K562 (cell line): Measurements from ENCODE around the gene TTLL11. TPM values are rescaled to one million over a fixed set of nuclear protein-coding genes. Genes with fewer than 3 reads are reported as not detected.

ENCODE experiments used
- ATAC-seq: fragments of 200-7000 bp; cut with Tn5 transposase; 3 replicates; pipeline ENCODE4 v1.9.1; 2020; ENCODE audit warnings: moderate library complexity
- BruUV-seq: library from RNA; stranded (reverse); fragments of 400-500 nt; replicated peaks from 2 replicates; lab custom pipeline; 2021; lab: Mats Ljungman, UMichigan
- CTCF ChIA-PET: fragments of 300-600 bp; formaldehyde crosslinking; extraction: SDS; loops from one replicate; lab custom pipeline; 2021; ENCODE audit warnings: low intra/inter-chr PET ratio; lab: Yijun Ruan, JAX
- POLR2A ChIA-PET: fragments of 300-600, 350-650 bp; sonication (Branson Sonifier 250); formaldehyde crosslinking; extraction: SDS; loops from one replicate; lab custom pipeline; 2021; ENCODE audit warnings: antibody characterized with exemption, inconsistent platforms; lab: Yijun Ruan, JAX
- DNase-seq, 4 experiments: peaks; one replicate each; pipeline versions ENCODE4 v3.0.0 to v3.0.0-alpha.2; 2011 to 2018; ENCODE audit warnings: low spot score in 3 of 4, mixed read lengths in 3 of 4; ENCODE audit errors: extremely low read depth in 1 of 4
- FAIRE-seq: peaks from 2 replicates; lab custom pipeline; 2011; peaks lifted over from hg19 to GRCh38; lab: Jason Lieb, UNC
- H2AFZ ChIP-seq: 2 replicates; pipeline ENCODE4 v1.6.0; 2011; ENCODE audit warnings: low read depth, low read length, control low read depth, inconsistent platforms
- H3K27ac ChIP-seq: fragments of 200-600 bp; 3 replicates; pipeline ENCODE4 v1.8.0; 2011; ENCODE audit warnings: low read depth, mild to moderate bottlenecking, control low read depth, inconsistent platforms, low read length, moderate library complexity, mixed read lengths; ENCODE audit errors: extremely low read depth
- H3K27me3 ChIP-seq, 2 experiments: fragments of 300-600 bp in 1 of 2; 2 replicates in 1 of 2; 3 replicates in 1 of 2; pipeline versions ENCODE4 v1.6.0 to v1.8.0; 2011; ENCODE audit warnings: inconsistent platforms in 2 of 2, low read length in 2 of 2, mild to moderate bottlenecking in 1 of 2, mixed read lengths in 1 of 2, moderate library complexity in 1 of 2; ENCODE audit not compliant: control insufficient read depth in 2 of 2, insufficient read depth in 2 of 2
- H3K36me3 ChIP-seq: fragments of 300-600 bp; 3 replicates; pipeline ENCODE4 v1.8.0; 2011; ENCODE audit warnings: mild to moderate bottlenecking, low read length, inconsistent platforms; ENCODE audit not compliant: control insufficient read depth, insufficient read depth
- H3K4me1 ChIP-seq, 2 experiments: fragments of 200-600 bp in 1 of 2; replicated peaks in 1 of 2; 2 replicates in 1 of 2; 3 replicates in 1 of 2; pipeline versions ENCODE4 v1.5.1 to v1.8.0; 2011; ENCODE audit warnings: inconsistent platforms in 2 of 2, low read length in 2 of 2, mild to moderate bottlenecking in 1 of 2, mixed read lengths in 1 of 2, moderate library complexity in 1 of 2; ENCODE audit not compliant: control insufficient read depth in 2 of 2, insufficient read depth in 2 of 2
- H3K4me2 ChIP-seq: 2 replicates; pipeline ENCODE4 v1.6.1; 2011; ENCODE audit warnings: low read length, control low read depth, inconsistent platforms, mixed read lengths; ENCODE audit not compliant: insufficient read depth
- H3K4me3 ChIP-seq: fragments of 200-600 bp; sonication (generic), shearing (Covaris generic); 2 replicates; pipeline ENCODE4 v1.5.1; 2016; ENCODE audit warnings: control low read depth, inconsistent platforms
- H3K79me2 ChIP-seq: fragments of 200-600 bp; 3 replicates; pipeline ENCODE4 v1.8.0; 2011; ENCODE audit warnings: low read length, inconsistent platforms; ENCODE audit not compliant: control insufficient read depth, insufficient read depth
- H3K9ac ChIP-seq, 2 experiments: 2 replicates each; pipeline versions ENCODE4 v1.6.0 to v1.6.1; 2011; ENCODE audit warnings: low read depth in 2 of 2, low read length in 2 of 2, control low read depth in 1 of 2, inconsistent platforms in 1 of 2, mild to moderate bottlenecking in 1 of 2, mixed read lengths in 1 of 2; ENCODE audit not compliant: insufficient read depth in 1 of 2
- H3K9me1 ChIP-seq: one replicate; pipeline ENCODE4 v1.6.0; 2011; ENCODE audit warnings: inconsistent platforms, mild to moderate bottlenecking, low read length, moderate library complexity; ENCODE audit not compliant: control insufficient read depth, insufficient read depth
- H3K9me3 ChIP-seq: replicated peaks from 2 replicates; pipeline ENCODE4 v1.5.1; 2011; ENCODE audit warnings: low read depth, low read length, inconsistent platforms; ENCODE audit not compliant: control insufficient read depth, insufficient read depth
- H4K20me1 ChIP-seq: replicated peaks from 2 replicates; pipeline ENCODE4 v1.6.1; 2011; ENCODE audit warnings: low read length, inconsistent platforms, mixed read lengths; ENCODE audit not compliant: control insufficient read depth, insufficient read depth
- C11orf30 ChIP-seq: fragments of 450-650 bp; IDR thresholded peaks from 2 replicates; pipeline ENCODE4 v1.6.1; 2016; ENCODE audit warnings: low read depth, mild to moderate bottlenecking
- ETS2 ChIP-seq: IDR thresholded peaks from 2 replicates; pipeline ENCODE4 v1.6.1; 2016; ENCODE audit warnings: borderline replicate concordance, missing genetic modification characterization, mild to moderate bottlenecking, moderate library complexity, missing compliant biosample characterization; ENCODE audit not compliant: poor library complexity, severe bottlenecking
- MCM7 ChIP-seq, 2 experiments: fragments of 450-650 bp; IDR thresholded peaks; 2 replicates each; pipeline ENCODE4 v1.6.1; 2016 to 2018
- NCOA2 ChIP-seq, 2 experiments: fragments of 450-650 bp; IDR thresholded peaks; 2 replicates each; pipeline ENCODE4 v1.6.1; 2018; ENCODE audit warnings: mild to moderate bottlenecking in 2 of 2, moderate library complexity in 1 of 2; ENCODE audit not compliant: partially characterized antibody in 2 of 2
- NCOA4 ChIP-seq: fragments of 450-650 bp; IDR thresholded peaks from 2 replicates; pipeline ENCODE4 v1.6.1; 2018; ENCODE audit warnings: mild to moderate bottlenecking; ENCODE audit not compliant: partially characterized antibody
- NFYB ChIP-seq: IDR thresholded peaks from 2 replicates; pipeline ENCODE4 v1.6.1; 2011; ENCODE audit warnings: mild to moderate bottlenecking, moderate library complexity; ENCODE audit not compliant: insufficient read length; ENCODE audit errors: extremely low read depth
- RUNX1 ChIP-seq: sonication (generic); IDR thresholded peaks from 2 replicates; pipeline ENCODE4 v1.6.1; 2016; ENCODE audit warnings: antibody characterized with exemption, low read depth
- SP2 ChIP-seq: IDR thresholded peaks from 2 replicates; pipeline ENCODE4 v1.6.1; 2011; ENCODE audit warnings: mild to moderate bottlenecking, low read depth, low read length, moderate library complexity; ENCODE audit not compliant: poor library complexity, severe bottlenecking; ENCODE audit errors: extremely low read depth
- TAL1 ChIP-seq: fragments of 450-650 bp; IDR thresholded peaks from 2 replicates; pipeline ENCODE4 v1.6.1; 2016; ENCODE audit warnings: mild to moderate bottlenecking
- ZNF764 ChIP-seq: fragments of 250-450 bp; sonication (Bioruptor Pico); IDR thresholded peaks from 2 replicates; pipeline ENCODE4 v1.4.0; 2020; ENCODE audit warnings: low read depth, mild to moderate bottlenecking, moderate library complexity
- WGBS: fragments of 100-300 bp; shearing (Covaris generic); methylation state at CpG from one replicate; pipeline ENCODE4 v1.1.6; 2016; ENCODE audit warnings: low coverage, mixed read lengths; ENCODE audit not compliant: insufficient coverage; ENCODE audit errors: missing lambda C conversion rate; 5-methylcytosine and 5-hydroxymethylcytosine counted together
- in situ Hi-C: fragments of 300-500 bp; cut with MboI; formaldehyde crosslinking; loops from 4 replicates; pipeline ENCODE4 v1.15.0; 2018; ENCODE audit warnings: inconsistent platforms, mixed read lengths
- intact Hi-C: fragments of 100-400 bp; cut with micrococcal nuclease; formaldehyde crosslinking; loops from 2 replicates; pipeline ENCODE4 v1.14.2; 2022
- polyA plus RNA-seq, 8 experiments: library from polyadenylated mRNA; depleted of rRNA in 4 of 8; stranded (reverse) in 5 of 8; unstranded in 3 of 8; fragments of >200 nt; fragmentation: Nextera tagmentation in 2 of 8; fragmentation: Illumina TruSeq in 1 of 8; extraction: Ambion mirVana in 2 of 8; extraction: Trizol in 1 of 8; gene quantifications; 2 replicates each; pipeline versions ENCODE4 v1.2.1 to v1.2.3, GENCODE V29; 2011 to 2014; ENCODE audit warnings: inconsistent platforms in 1 of 8, missing spikeins in 1 of 8
- total RNA-seq, 7 experiments: library from RNA; depleted of rRNA in 6 of 7; stranded (reverse); fragments of >200 nt in 6 of 7; fragmentation: Illumina TruSeq in 2 of 7; extraction: Trizol in 2 of 7; gene quantifications; 2 replicates each; pipeline versions ENCODE4 v1.2.1 to v1.2.3, GENCODE V29; 2011 to 2021; ENCODE audit warnings: low replicate concordance in 1 of 7
- TF ChIP-seq, protein P1 (sequence below): fragments of 250-450 bp; sonication (Bioruptor Pico); IDR thresholded peaks from 2 replicates; pipeline ENCODE4 v1.8.0; 2022; ENCODE audit warnings: inconsistent platforms, mild to moderate bottlenecking, moderate library complexity, borderline replicate concordance

The TTLL11 gene
- total and polyA plus RNA-seq, 9 of the 15 experiments (the other 6 are each of a cell fraction or from before 2014, with no cell fraction given) = 0.83 to 4.4 (median 2.7) TPM

- Histone ChIP-seq H3K27me3 (peaks cover 17 to 26% of the 10 kb centered on the region in 2 experiments; a peak in 4 of 5 replicates), H3K27ac (no peak overlapping the region), H3K36me3 (no peaks in the 10 kb centered on the region), H3K4me1 (no peaks in the 10 kb centered on the region), H3K9me1 (peaks cover 2% of the 10 kb centered on the region), H3K4me2 (no peak overlapping the region), H3K79me2 (no peaks in the 10 kb centered on the region), H3K9me3 (no peaks in the 10 kb centered on the region), H3K9ac (no peak overlapping the region)
- in situ Hi-C loops (no loop called here), intact Hi-C loops (no loop called here)
- ChIA-PET POLR2A (interaction anchor here (0.6 kb wide), 1 partner anchor 422 kb away, joined by 3 read pairs; no protein-coding TSS in a partner anchor), CTCF (no interaction called here)
- no peak for ATAC-seq
- 2% methylated on average over 7 of the region's 7 CpGs for WGBS
- no peak for DNase-seq
- no peak for FAIRE-seq
- BruUV-seq = no TSS peak
- TF ChIP-seq MCM7 (IDR thresholded peaks at IDR 0.05) (no peak), C11orf30 (no peak), RUNX1 (no peak), SP2 (no peak), ZNF764 (no peak), ETS2 (tag) (no peak), NCOA4 (no peak), NCOA2 (IDR thresholded peaks at IDR 0.05; ENCODE audit: partially characterized antibody in 2 of 2) (no peak), TAL1 (no peak), NFYB (no peak)
- TF ChIP-seq, protein P1, sequence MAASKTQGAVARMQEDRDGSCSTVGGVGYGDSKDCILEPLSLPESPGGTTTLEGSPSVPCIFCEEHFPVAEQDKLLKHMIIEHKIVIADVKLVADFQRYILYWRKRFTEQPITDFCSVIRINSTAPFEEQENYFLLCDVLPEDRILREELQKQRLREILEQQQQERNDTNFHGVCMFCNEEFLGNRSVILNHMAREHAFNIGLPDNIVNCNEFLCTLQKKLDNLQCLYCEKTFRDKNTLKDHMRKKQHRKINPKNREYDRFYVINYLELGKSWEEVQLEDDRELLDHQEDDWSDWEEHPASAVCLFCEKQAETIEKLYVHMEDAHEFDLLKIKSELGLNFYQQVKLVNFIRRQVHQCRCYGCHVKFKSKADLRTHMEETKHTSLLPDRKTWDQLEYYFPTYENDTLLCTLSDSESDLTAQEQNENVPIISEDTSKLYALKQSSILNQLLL (CRISPR knock-in tag) = no peak
- TF ChIP-seq, all 486 proteins: peak for 0
- H3K4me3 ChIP-seq = no peak overlapping the region
- no peak overlapping the region for H2AFZ ChIP-seq
- peaks cover 3% of the 10 kb centered on the region; the same call in 1 of the 2 replicates for H4K20me1 ChIP-seq
Measured at GRCh38 chr9:121960665-121961064, 132.4 kb downstream of the TTLL11 start.
